ENCODE results near the gene TMEM132C. TPM values are rescaled to one million over a fixed set of nuclear protein-coding genes. Genes with fewer than 3 reads are reported as not detected.

TMEM132C gene
- total RNA-seq, 1 donor = not detected

- no peak for TF ChIP-seq CTCF (IDR thresholded peaks at IDR 0.05; ENCODE audit: insufficient read depth, low read depth, low read length)
- H3K4me3 ChIP-seq (ENCODE audit: low read depth, low read length) = no peak overlapping the region
- DNase-seq (ENCODE audit: low read depth) = no peak
Measured at GRCh38 chr12:128548949-128549348, 282.0 kb downstream of the TMEM132C start.

GRCh38 chr12:128549601-128550218 is 282.7 kb downstream of the TMEM132C start:
- no peak for TF ChIP-seq CTCF (IDR thresholded peaks at IDR 0.05; ENCODE audit: insufficient read depth, low read depth, low read length)
- DNase-seq (ENCODE audit: low read depth) = no peak
- no peak overlapping the region for H3K4me3 ChIP-seq (ENCODE audit: low read depth, low read length)

- DNase-seq (ENCODE audit: low read depth) = no peak
- no peak for TF ChIP-seq CTCF (IDR thresholded peaks at IDR 0.05; ENCODE audit: insufficient read depth, low read depth, low read length)
- no peak overlapping the region for H3K4me3 ChIP-seq (ENCODE audit: low read depth, low read length)
Measured at GRCh38 chr12:128551266-128551665, 284.3 kb downstream of the TMEM132C start.

- TF ChIP-seq CTCF (IDR thresholded peaks at IDR 0.05; ENCODE audit: insufficient read depth, low read depth, low read length) = no peak
- DNase-seq (ENCODE audit: low read depth) = no peak
- H3K4me3 ChIP-seq (ENCODE audit: low read depth, low read length) = no peak overlapping the region
Measured at GRCh38 chr12:128554546-128555304, 287.8 kb downstream of the TMEM132C start.

- TF ChIP-seq CTCF (IDR thresholded peaks at IDR 0.05; ENCODE audit: insufficient read depth, low read depth, low read length) = no peak
- no peak for DNase-seq (ENCODE audit: low read depth)
Measured at GRCh38 chr12:128557231-128557630, 290.3 kb downstream of the TMEM132C start.

GRCh38 chr12:128564956-128565355 is 298.0 kb downstream of the TMEM132C start:
- no peak overlapping the region for H3K4me3 ChIP-seq (ENCODE audit: low read depth, low read length)
- TF ChIP-seq CTCF (IDR thresholded peaks at IDR 0.05; ENCODE audit: insufficient read depth, low read depth, low read length) = no peak
- DNase-seq (ENCODE audit: low read depth) = no peak

More at GRCh38 chr12:128557231-128557630, 290.3 kb downstream of the TMEM132C start:
- H3K4me3 ChIP-seq (ENCODE audit: low read depth, low read length) = no peak overlapping the region
